Osteocyte (in vitro differentiated cells): ENCODE measurements around the gene SYT2. TPM values are rescaled to one million over a fixed set of nuclear protein-coding genes. Genes with fewer than 3 reads are reported as not detected.
"Not testable (repeated sequence)": the region's sequence is repeated elsewhere in the genome, so short reads cannot be mapped to it uniquely, and the experiment has no call there.

Experiments
- DNase-seq: peaks from one replicate; pipeline ENCODE4 v3.0.0; 2021; ENCODE audit warnings: mixed read lengths; ENCODE audit not compliant: unreplicated experiment; ENCODE audit errors: extremely low spot score
- H3K27ac Mint-ChIP-seq: one replicate; pipeline ENCODE4 v1.8.0; 2021; ENCODE audit warnings: mild to moderate bottlenecking, mixed read lengths; ENCODE audit not compliant: unreplicated experiment
- H3K27me3 Mint-ChIP-seq: one replicate; pipeline ENCODE4 v1.8.0; 2021; ENCODE audit warnings: mixed read lengths; ENCODE audit not compliant: unreplicated experiment
- H3K36me3 Mint-ChIP-seq: one replicate; pipeline ENCODE4 v1.8.0; 2021; ENCODE audit warnings: mixed read lengths; ENCODE audit not compliant: unreplicated experiment
- H3K4me1 Mint-ChIP-seq: one replicate; pipeline ENCODE4 v1.8.0; 2021; ENCODE audit warnings: mixed read lengths; ENCODE audit not compliant: unreplicated experiment
- H3K4me3 Mint-ChIP-seq: one replicate; pipeline ENCODE4 v1.8.0; 2021; ENCODE audit warnings: mild to moderate bottlenecking, moderate library complexity, mixed read lengths; ENCODE audit not compliant: unreplicated experiment
- H3K9me3 Mint-ChIP-seq: one replicate; pipeline ENCODE4 v1.8.0; 2021; ENCODE audit warnings: mixed read lengths; ENCODE audit not compliant: unreplicated experiment
- CTCF ChIP-seq: fragments of 200-600 bp; sonication (generic); IDR thresholded peaks from 2 replicates; pipeline ENCODE4 v1.5.0; 2021; ENCODE audit warnings: antibody characterized with exemption, mild to moderate bottlenecking, moderate library complexity
- total RNA-seq: library from RNA; stranded (reverse); gene quantifications from 2 replicates; pipeline ENCODE4 v1.2.1, GENCODE V29; 2021

Gene SYT2
- total RNA-seq, 1 donor from 2014 or later = not detected

DNA sequence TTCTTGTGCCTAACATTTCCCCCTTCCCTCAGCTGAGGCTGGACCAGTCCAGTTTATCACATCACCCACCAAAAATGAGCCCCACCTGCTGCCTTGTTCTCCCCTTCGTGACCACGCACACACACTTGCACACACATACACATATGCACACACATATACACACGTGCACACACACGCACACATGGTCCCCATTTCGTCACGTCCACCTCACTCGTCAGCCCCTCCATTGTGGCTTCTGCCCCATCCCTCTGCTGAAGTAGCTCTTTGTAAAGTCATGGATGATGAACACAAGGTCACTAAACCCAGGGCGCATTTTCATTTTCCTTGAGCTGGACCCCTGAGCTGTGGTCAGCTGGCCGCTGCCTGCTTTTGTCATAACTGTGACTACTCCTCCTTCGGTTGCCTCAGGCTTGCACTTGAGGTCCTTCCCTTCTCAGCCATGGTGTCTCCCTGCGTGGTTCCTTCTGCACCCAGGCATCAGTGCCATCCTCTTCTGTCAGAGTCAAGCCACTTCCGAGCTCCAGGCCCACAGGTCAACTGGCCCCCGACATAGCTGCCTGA, 93.8 kb downstream of the SYT2 start:
- Mint-ChIP-seq H3K4me3 (no peak overlapping the region), H3K4me1 (peaks cover 61% of the 10 kb centered on the region), H3K9me3 (no peaks in the 10 kb centered on the region), H3K27me3 (no peaks in the 10 kb centered on the region), H3K36me3 (no peaks in the 10 kb centered on the region), H3K27ac (peak overlapping the region; percentile 96)
- DNase-seq = no peak
- no peak for TF ChIP-seq CTCF

DNA sequence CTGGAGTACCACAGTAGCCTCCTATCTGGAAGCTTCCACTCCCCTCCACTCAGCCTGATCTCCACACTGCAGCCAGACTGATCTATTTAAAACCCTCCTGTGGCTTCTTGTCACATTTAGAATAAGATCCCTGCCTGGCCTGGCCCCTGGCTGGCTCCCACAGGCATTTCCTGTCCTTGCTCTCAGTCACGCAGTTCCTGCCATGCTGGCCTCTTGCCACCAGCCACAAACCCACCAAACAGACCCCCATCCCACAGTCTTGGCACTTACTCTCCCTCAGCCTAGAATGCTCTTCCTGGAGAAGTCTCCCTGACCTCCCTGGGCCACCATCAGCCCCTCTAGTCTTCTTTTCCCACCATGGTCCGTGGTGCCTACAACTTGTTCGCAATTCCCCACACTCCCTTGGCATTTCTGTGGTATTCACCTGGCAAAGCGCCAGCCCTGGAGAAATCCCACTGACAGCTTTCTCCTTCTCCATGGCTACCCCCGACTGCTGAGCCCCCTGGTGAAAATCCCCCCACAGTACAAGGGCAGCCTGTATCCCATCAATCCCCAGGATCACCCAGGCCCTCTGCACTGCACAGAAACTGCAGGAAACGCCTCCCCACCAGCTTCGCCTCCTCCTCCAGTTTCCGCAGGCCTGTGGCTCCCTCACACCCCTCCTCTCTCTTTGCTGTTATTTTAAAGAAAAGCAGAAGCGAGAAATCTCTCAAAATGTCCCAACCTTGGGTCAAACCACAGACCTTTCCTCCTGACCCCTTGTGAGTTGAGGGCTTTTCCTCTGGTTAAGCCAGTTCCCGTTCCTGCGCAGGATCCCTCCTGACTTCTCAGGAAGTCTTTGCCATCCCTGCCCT, 94.5 kb downstream of the SYT2 start:
- DNase-seq = peak; percentile 88
- Mint-ChIP-seq H3K27me3 (no peaks in the 10 kb centered on the region), H3K36me3 (no peaks in the 10 kb centered on the region), H3K4me1 (peaks cover 61% of the 10 kb centered on the region), H3K9me3 (no peaks in the 10 kb centered on the region), H3K4me3 (peak overlapping the region; percentile 15), H3K27ac (peak overlapping the region; percentile 96)
- TF ChIP-seq CTCF = no peak

- not testable (repeated sequence) for H3K27me3 Mint-ChIP-seq, H3K36me3 Mint-ChIP-seq, DNase-seq, H3K9me3 Mint-ChIP-seq, H3K4me3 Mint-ChIP-seq
- Mint-ChIP-seq H3K27ac (peak overlapping the region; percentile 96), H3K4me1 (peaks cover 61% of the 10 kb centered on the region)
Observed at GRCh38 chr1:202615208-202615500, 95.1 kb downstream of the SYT2 start.

DNA sequence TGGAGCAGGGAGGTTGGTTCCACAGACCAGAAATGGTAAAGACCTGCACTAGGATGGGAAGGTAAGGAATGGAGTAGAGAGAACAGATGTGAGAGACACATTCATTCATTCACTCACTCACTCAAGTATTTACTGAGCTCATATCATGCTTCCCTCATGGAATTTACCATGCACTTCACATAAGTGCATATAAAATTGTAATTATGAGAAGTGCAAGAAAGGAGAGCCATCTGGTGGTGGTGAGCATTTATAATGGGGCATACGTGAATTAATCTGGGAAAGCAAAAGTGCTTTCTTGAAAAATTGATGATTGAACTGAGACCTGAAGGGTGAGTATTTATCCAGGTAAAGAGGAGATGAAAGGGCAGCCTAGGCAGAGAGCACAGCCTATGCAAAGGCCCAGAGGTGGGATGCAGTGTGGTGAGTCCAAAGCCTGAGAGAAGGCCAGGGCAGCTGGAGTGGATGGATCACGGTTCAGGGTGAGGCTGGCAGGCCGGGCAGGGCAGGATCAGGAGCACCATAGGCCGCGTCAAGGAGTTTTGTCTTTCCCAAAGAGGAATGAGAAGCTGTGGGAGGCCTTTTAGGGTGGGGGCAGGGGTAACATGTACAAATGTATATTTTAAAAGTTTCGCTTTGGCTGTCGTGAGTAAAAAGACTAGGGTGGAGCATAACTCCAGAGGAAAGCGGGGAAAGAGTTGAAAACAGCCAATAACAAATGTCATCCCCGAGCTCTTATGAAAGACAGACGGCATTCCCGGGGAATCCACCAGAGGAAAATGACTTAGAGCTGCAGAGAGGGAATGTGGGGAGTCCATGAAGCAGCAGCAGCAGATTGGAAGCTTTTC, 95.7 kb downstream of the SYT2 start:
- H3K27me3 Mint-ChIP-seq, DNase-seq, H3K9me3 Mint-ChIP-seq, H3K36me3 Mint-ChIP-seq, H3K4me3 Mint-ChIP-seq: not testable (repeated sequence)
- TF ChIP-seq CTCF = peak; percentile 51
- peaks cover 60% of the 10 kb centered on the region for H3K4me1 Mint-ChIP-seq
- H3K27ac Mint-ChIP-seq = peak overlapping the region; percentile 96

GRCh38 chr1:202613571-202613970, 96.7 kb downstream of the SYT2 start:
- Mint-ChIP-seq H3K4me1 (peaks cover 50% of the 10 kb centered on the region), H3K9me3 (no peaks in the 10 kb centered on the region), H3K27me3 (no peaks in the 10 kb centered on the region), H3K4me3 (no peak overlapping the region), H3K36me3 (no peaks in the 10 kb centered on the region), H3K27ac (no peak overlapping the region)
- no peak for TF ChIP-seq CTCF
- DNase-seq = no peak

- not testable (repeated sequence) for DNase-seq, H3K9me3 Mint-ChIP-seq, H3K27me3 Mint-ChIP-seq, H3K27ac Mint-ChIP-seq, H3K4me3 Mint-ChIP-seq, H3K36me3 Mint-ChIP-seq
- H3K4me1 Mint-ChIP-seq = peaks cover 38% of the 10 kb centered on the region
Observed at GRCh38 chr1:202612036-202612435, 98.2 kb downstream of the SYT2 start.
